GM12878 (cell line): ENCODE measurements around the gene TDRD12. TPM values are rescaled to one million over a fixed set of nuclear protein-coding genes. Genes with fewer than 3 reads are reported as not detected.

Experiments
- ATAC-seq: fragments of 200-7000 bp; cut with Tn5 transposase; 3 replicates; pipeline ENCODE4 v1.9.1; 2020; ENCODE audit warnings: mild to moderate bottlenecking, moderate library complexity
- BruUV-seq: library from RNA; stranded (reverse); fragments of 400-500 nt; replicated peaks from 2 replicates; lab custom pipeline; 2021; lab: Mats Ljungman, UMichigan
- CTCF ChIA-PET: fragments of 300-600 bp; sonication (Branson Sonifier 250); formaldehyde crosslinking; extraction: SDS; loops from one replicate; lab custom pipeline; 2021; ENCODE audit warnings: inconsistent platforms; lab: Yijun Ruan, JAX
- POLR2A ChIA-PET: fragments of 350-600 bp; formaldehyde crosslinking; extraction: SDS; loops from one replicate; lab custom pipeline; 2021; ENCODE audit warnings: inconsistent platforms; lab: Charles Lee
- RAD21 ChIA-PET: fragments of 300-600 bp; sonication (Branson Sonifier 250); formaldehyde crosslinking; loops from one replicate; lab custom pipeline; 2023; ENCODE audit warnings: antibody characterized with exemption; ENCODE audit not compliant: unreplicated experiment; lab: Charles Lee
- SMC1A ChIA-PET: fragments of 300-600 bp; sonication (Branson Sonifier 250); formaldehyde crosslinking; loops from one replicate; lab custom pipeline; 2023; ENCODE audit not compliant: unreplicated experiment, uncharacterized antibody; lab: Charles Lee
- DNase-seq: peaks from one replicate; pipeline ENCODE4 v3.0.0-alpha.2; 2011; ENCODE audit warnings: low read depth, low spot score
- FAIRE-seq: peaks from 3 replicates; lab custom pipeline; 2011; peaks lifted over from hg19 to GRCh38; lab: Jason Lieb, UNC
- H2AFZ ChIP-seq: 2 replicates; pipeline ENCODE4 v1.6.0; 2011; ENCODE audit warnings: low read depth, low read length, control low read depth; ENCODE audit not compliant: control insufficient read depth
- H3K27ac ChIP-seq: 2 replicates; pipeline ENCODE4 v1.5.1; 2011; ENCODE audit warnings: control low read depth; ENCODE audit not compliant: control insufficient read depth, insufficient read depth
- H3K27me3 ChIP-seq, 2 experiments: replicated peaks in 1 of 2; 2 replicates each; pipeline versions ENCODE4 v1.6.0 to v1.6.1; 2011; ENCODE audit warnings: low read length in 1 of 2; ENCODE audit not compliant: control insufficient read depth in 2 of 2, insufficient read depth in 2 of 2
- H3K36me3 ChIP-seq, 2 experiments: 2 replicates each; pipeline ENCODE4 v1.5.1; 2011; ENCODE audit warnings: low read length in 1 of 2; ENCODE audit not compliant: control insufficient read depth in 2 of 2, insufficient read depth in 2 of 2
- H3K4me1 ChIP-seq: 2 replicates; pipeline ENCODE4 v1.6.1; 2011; ENCODE audit warnings: mild to moderate bottlenecking, low read length, moderate library complexity, mixed read lengths; ENCODE audit not compliant: control insufficient read depth, insufficient read depth
- H3K4me2 ChIP-seq: 2 replicates; pipeline ENCODE4 v1.6.0; 2011; ENCODE audit warnings: control low read depth; ENCODE audit not compliant: control insufficient read depth, insufficient read depth
- H3K4me3 ChIP-seq: fragments of 200-600 bp; sonication (generic); 2 replicates; pipeline ENCODE4 v1.5.1; 2016
- H3K79me2 ChIP-seq: 2 replicates; pipeline ENCODE4 v1.6.0; 2011; ENCODE audit warnings: low read length; ENCODE audit not compliant: control insufficient read depth, insufficient read depth
- H3K9ac ChIP-seq: 2 replicates; pipeline ENCODE4 v1.8.0; 2011; ENCODE audit warnings: low read length, control low read depth, mixed read lengths; ENCODE audit not compliant: control insufficient read depth, insufficient read depth
- H3K9me3 ChIP-seq: replicated peaks from 3 replicates; pipeline ENCODE4 v1.5.1; 2011; ENCODE audit warnings: mild to moderate bottlenecking, low read length; ENCODE audit not compliant: control insufficient read depth, insufficient read depth
- H4K20me1 ChIP-seq: 2 replicates; pipeline ENCODE4 v1.6.0; 2011; ENCODE audit not compliant: control insufficient read depth, insufficient read depth
- CHD4 ChIP-seq: fragments of 200-600 bp; sonication (generic); IDR thresholded peaks from 2 replicates; pipeline ENCODE4 v1.6.1; 2016; ENCODE audit warnings: mild to moderate bottlenecking
- ESRRA ChIP-seq: IDR thresholded peaks from 2 replicates; pipeline ENCODE4 v1.6.1; 2012; ENCODE audit warnings: mild to moderate bottlenecking, low read length, improper control_type of control experiment
- ETV6 ChIP-seq, 2 experiments: fragments of 450-650 bp in 1 of 2; IDR thresholded peaks in 1 of 2; conservative IDR thresholded peaks in 1 of 2; 2 replicates each; pipeline ENCODE4 v1.6.1; 2014; ENCODE audit warnings: antibody characterized with exemption in 1 of 2, borderline replicate concordance in 1 of 2, low read depth in 1 of 2, mild to moderate bottlenecking in 1 of 2, moderate library complexity in 1 of 2
- HDAC2 ChIP-seq: fragments of 200-600 bp; sonication (generic); IDR thresholded peaks from 2 replicates; pipeline ENCODE4 v1.6.1; 2017
- NR2F1 ChIP-seq: fragments of 450-650 bp; conservative IDR thresholded peaks from 2 replicates; pipeline ENCODE4 v1.6.1; 2017; ENCODE audit warnings: mild to moderate bottlenecking
- PBX3 ChIP-seq: IDR thresholded peaks from 2 replicates; pipeline ENCODE4 v1.6.1; 2011; ENCODE audit warnings: mild to moderate bottlenecking, low read depth, low read length, moderate library complexity; ENCODE audit not compliant: insufficient replicate concordance
- RBBP5 ChIP-seq: fragments of 200-600 bp; sonication (generic); conservative IDR thresholded peaks from 2 replicates; pipeline ENCODE4 v1.6.1; 2016
- USF2 ChIP-seq: IDR thresholded peaks from 2 replicates; pipeline ENCODE4 v1.6.1; 2011; ENCODE audit warnings: low read depth, low read length, improper control_type of control experiment, borderline replicate concordance
- ZNF217 ChIP-seq: fragments of 450-650 bp; IDR thresholded peaks from 2 replicates; pipeline ENCODE4 v1.6.1; 2017; ENCODE audit warnings: antibody characterized with exemption, mild to moderate bottlenecking
- ZNF274 ChIP-seq: IDR thresholded peaks from one replicate; pipeline ENCODE4 v1.8.0; 2011; ENCODE audit not compliant: insufficient read length, insufficient read depth
- ZNF592 ChIP-seq: fragments of 450-650 bp; IDR thresholded peaks from 2 replicates; pipeline ENCODE4 v1.6.1; 2017; ENCODE audit warnings: mild to moderate bottlenecking, moderate library complexity
- ZNF687 ChIP-seq: fragments of 450-650 bp; IDR thresholded peaks from 2 replicates; pipeline ENCODE4 v1.6.1; 2017; ENCODE audit warnings: mild to moderate bottlenecking, moderate library complexity
- WGBS: methylation state at CpG from one replicate; pipeline ENCODE4 v1.1.6; 2016; ENCODE audit warnings: low lambda C conversion rate; ENCODE audit not compliant: insufficient replicate concordance, insufficient coverage; ENCODE audit errors: missing lambda C conversion rate; 5-methylcytosine and 5-hydroxymethylcytosine counted together
- in situ Hi-C: fragments of 300-500 bp; cut with MboI; formaldehyde crosslinking; loops from 9 replicates; pipeline ENCODE4 v1.14.3; 2018; ENCODE audit warnings: mixed read lengths
- intact Hi-C: fragments of 100-400 bp; cut with micrococcal nuclease; formaldehyde crosslinking; loops from one replicate; pipeline ENCODE4 v1.14.2; 2022; ENCODE audit not compliant: unreplicated experiment
- polyA plus RNA-seq, 11 experiments: library from polyadenylated mRNA; depleted of rRNA in 4 of 11; unstranded in 6 of 11; stranded (reverse) in 5 of 11; fragments of >200 nt; fragmentation: Nextera tagmentation in 4 of 11; fragmentation: Illumina TruSeq in 1 of 11; extraction: Ambion mirVana in 4 of 11; extraction: Trizol in 1 of 11; gene quantifications; 1 replicate in 1 of 11; 2 replicates in 10 of 11; pipeline versions ENCODE4 v1.2.1 to v1.2.3, GENCODE V29; 2011 to 2016; ENCODE audit warnings: inconsistent platforms in 2 of 11, missing spikeins in 2 of 11, low read depth in 1 of 11
- total RNA-seq, 4 experiments: library from RNA; depleted of rRNA in 3 of 4; stranded (reverse); fragments of >200 nt in 3 of 4; fragmentation: Illumina TruSeq in 1 of 4; extraction: Trizol in 1 of 4; gene quantifications; 2 replicates each; pipeline versions ENCODE4 v1.2.1 to v1.2.3, GENCODE V29; 2013 to 2021

TDRD12 gene
- total and polyA plus RNA-seq, 10 of the 15 experiments (the other 5 are each of a cell fraction or from before 2014, with no cell fraction given): 0.08 to 0.15 TPM; not detected in 8

- H3K4me1 ChIP-seq: peaks cover 6% of the 10 kb centered on the region
- WGBS: 33% methylated on average over 3 of the region's 3 CpGs
- H2AFZ ChIP-seq: no peak overlapping the region
- H4K20me1 ChIP-seq: no peaks in the 10 kb centered on the region
- no peak for DNase-seq
- ATAC-seq: no peak
- H3K27me3 ChIP-seq: no peaks in the 10 kb centered on the region
- POLR2A ChIA-PET: interaction anchor here (0.9 kb wide), 1 partner anchor 9 kb away, joined by 3 read pairs; no protein-coding TSS in a partner anchor
- FAIRE-seq: no peak
- RAD21 ChIA-PET: no interaction called here
- CTCF ChIA-PET: no interaction called here
- no peaks in the 10 kb centered on the region for H3K79me2 ChIP-seq
- no peaks in the 10 kb centered on the region for H3K36me3 ChIP-seq
- no TSS peak for BruUV-seq
- no peak for TF ChIP-seq NR2F1
- TF ChIP-seq PBX3: no peak
- no peak for TF ChIP-seq CHD4
- TF ChIP-seq ZNF687: no peak
- no peak for TF ChIP-seq ZNF592
- no peak for TF ChIP-seq USF2
- TF ChIP-seq HDAC2: no peak
- TF ChIP-seq ETV6 (conservative IDR thresholded peaks at IDR 0.05 in 1 of 2, IDR thresholded peaks at IDR 0.05 in 1 of 2; ENCODE audit: borderline replicate concordance in 1 of 2, low read depth in 1 of 2): no peak
- no peak for TF ChIP-seq ZNF217
- TF ChIP-seq ZNF274: no peak
- no peak for TF ChIP-seq ESRRA
- no peak for TF ChIP-seq RBBP5
- TF ChIP-seq, all 136 proteins: peak for 0
- no peak overlapping the region for H3K4me3 ChIP-seq
- H3K27ac ChIP-seq: no peak overlapping the region
- no peak overlapping the region for H3K9ac ChIP-seq
- H3K9me3 ChIP-seq: no peaks in the 10 kb centered on the region
- SMC1A ChIA-PET: interaction anchor here (0.6 kb wide), 1 partner anchor 86 kb away, joined by 3 read pairs; no protein-coding TSS in a partner anchor
- intact Hi-C loops: no loop called here
- H3K4me2 ChIP-seq: no peak overlapping the region; the same call in 1 of the 2 replicates
- in situ Hi-C loops: no loop called here
These were observed 90.2 kb downstream of the TDRD12 start for GRCh38 chr19:32809754-32810153.
